MM.1S (cell line): ENCODE measurements around the gene CENPT.

Source experiments
- DNase-seq: peaks from one replicate; pipeline ENCODE4 v3.0.0-alpha.2; 2015
- H2AFZ ChIP-seq: fragments of 300-600 bp; sonication (generic); 2 replicates; pipeline ENCODE4 v1.6.0; 2016; ENCODE audit warnings: antibody characterized with exemption, low read length
- H3F3A ChIP-seq: fragments of 300-600 bp; sonication (generic); 2 replicates; pipeline ENCODE4 v1.6.1; 2016; ENCODE audit warnings: mild to moderate bottlenecking, antibody characterized with exemption, low read length, moderate library complexity, mixed read lengths; ENCODE audit not compliant: insufficient read depth
- H3K27ac ChIP-seq: fragments of 300-600 bp; sonication (generic); 2 replicates; pipeline ENCODE4 v1.5.1; 2016; ENCODE audit warnings: mild to moderate bottlenecking, low read length
- H3K27me3 ChIP-seq: fragments of 300-600 bp; sonication (generic); replicated peaks from 2 replicates; pipeline ENCODE4 v1.6.0; 2016; ENCODE audit warnings: low read length; ENCODE audit not compliant: insufficient read depth
- H3K36me3 ChIP-seq: fragments of 300-600 bp; sonication (generic); replicated peaks from 2 replicates; pipeline ENCODE4 v1.6.1; 2016; ENCODE audit warnings: mild to moderate bottlenecking, low read length, mixed read lengths; ENCODE audit not compliant: insufficient read depth
- H3K4me1 ChIP-seq: fragments of 300-600 bp; sonication (generic); 2 replicates; pipeline ENCODE4 v1.6.1; 2016; ENCODE audit warnings: low read length, mixed read lengths
- H3K4me2 ChIP-seq: fragments of 300-600 bp; sonication (generic); 2 replicates; pipeline ENCODE4 v1.6.0; 2016; ENCODE audit warnings: low read depth, low read length
- H3K4me3 ChIP-seq: fragments of 300-600 bp; sonication (generic); 2 replicates; pipeline ENCODE4 v1.5.1; 2016; ENCODE audit warnings: low read length, mixed read lengths
- H3K79me2 ChIP-seq: fragments of 300-600 bp; sonication (generic); 2 replicates; pipeline ENCODE4 v1.6.1; 2016; ENCODE audit warnings: mixed run types, low read length, mixed read lengths
- H3K9ac ChIP-seq: fragments of 300-600 bp; sonication (generic); 2 replicates; pipeline ENCODE4 v1.6.1; 2016; ENCODE audit warnings: low read length, mixed read lengths
- H3K9me2 ChIP-seq: fragments of 300-600 bp; sonication (generic); replicated peaks from 2 replicates; pipeline ENCODE4 v1.6.1; 2016; ENCODE audit warnings: mild to moderate bottlenecking, low read length, mixed read lengths; ENCODE audit not compliant: insufficient read depth
- H3K9me3 ChIP-seq: fragments of 300-600 bp; sonication (generic); replicated peaks from 2 replicates; pipeline ENCODE4 v1.6.1; 2016; ENCODE audit warnings: mild to moderate bottlenecking, low read length, mixed read lengths; ENCODE audit not compliant: insufficient read depth
- H4K20me1 ChIP-seq: fragments of 300-600 bp; sonication (generic); 2 replicates; pipeline ENCODE4 v1.6.1; 2016; ENCODE audit warnings: mild to moderate bottlenecking, low read length, moderate library complexity, mixed read lengths; ENCODE audit not compliant: insufficient read depth
- CTCF ChIP-seq: fragments of 300-600 bp; sonication (generic); IDR thresholded peaks from 2 replicates; pipeline ENCODE4 v1.5.1; 2016; ENCODE audit warnings: antibody characterized with exemption, low read length, mixed read lengths
- EZH2 ChIP-seq: fragments of 300-600 bp; sonication (generic); optimal IDR thresholded peaks from 2 replicates; pipeline ENCODE3; 2017; ENCODE audit warnings: low read depth, mild to moderate bottlenecking, antibody characterized with exemption, low read length, mixed read lengths
- EZH2phosphoT487 ChIP-seq: fragments of 300-600 bp; sonication (generic); IDR thresholded peaks from 2 replicates; pipeline ENCODE4 v1.6.1; 2018; ENCODE audit warnings: antibody characterized with exemption, low read length

The CENPT gene

GRCh38 chr16:67820608-67821259, 26.8 kb downstream of the CENPT start:
- no peak for DNase-seq
- no peak overlapping the region for H3K27ac ChIP-seq
- TF ChIP-seq CTCF (no peak), EZH2phosphoT487 (no peak), EZH2 (no peak)

GRCh38 chr16:67814567-67814966, 32.9 kb downstream of the CENPT start:
- no peaks in the 10 kb centered on the region for H3K9me3 ChIP-seq
- no peaks in the 10 kb centered on the region for H3K79me2 ChIP-seq
- no peak overlapping the region for H3K4me3 ChIP-seq
- TF ChIP-seq CTCF = no peak
- TF ChIP-seq EZH2 = no peak
- no peak for TF ChIP-seq EZH2phosphoT487
- no peaks in the 10 kb centered on the region for H3K4me1 ChIP-seq
- no peak overlapping the region for H3K27ac ChIP-seq
- H3K27me3 ChIP-seq = no peaks in the 10 kb centered on the region
- no peaks in the 10 kb centered on the region for H4K20me1 ChIP-seq
- no peak overlapping the region for H3K4me2 ChIP-seq
- no peak for DNase-seq
- no peak overlapping the region for H2AFZ ChIP-seq
- H3K36me3 ChIP-seq = no peaks in the 10 kb centered on the region
- H3F3A ChIP-seq = no peaks in the 10 kb centered on the region
- no peaks in the 10 kb centered on the region for H3K9me2 ChIP-seq
- H3K9ac ChIP-seq = no peak overlapping the region

More at GRCh38 chr16:67820608-67821259, 26.8 kb downstream of the CENPT start:
- Histone ChIP-seq H3K79me2 (no peaks in the 10 kb centered on the region), H3K36me3 (no peaks in the 10 kb centered on the region), H3K9me3 (no peaks in the 10 kb centered on the region), H3F3A (no peaks in the 10 kb centered on the region), H3K4me1 (no peaks in the 10 kb centered on the region), H3K4me2 (no peak overlapping the region), H3K27me3 (no peaks in the 10 kb centered on the region), H4K20me1 (no peaks in the 10 kb centered on the region), H3K9me2 (no peaks in the 10 kb centered on the region), H3K9ac (no peak overlapping the region), H2AFZ (no peak overlapping the region), H3K4me3 (no peak overlapping the region)

- Histone ChIP-seq H3K27ac (no peak overlapping the region), H3F3A (no peaks in the 10 kb centered on the region), H3K36me3 (no peaks in the 10 kb centered on the region), H3K9me3 (no peaks in the 10 kb centered on the region), H3K79me2 (no peaks in the 10 kb centered on the region), H3K9me2 (no peaks in the 10 kb centered on the region), H3K9ac (no peak overlapping the region), H3K4me2 (no peak overlapping the region), H3K4me1 (no peaks in the 10 kb centered on the region), H2AFZ (no peak overlapping the region), H4K20me1 (no peaks in the 10 kb centered on the region), H3K4me3 (no peak overlapping the region), H3K27me3 (no peaks in the 10 kb centered on the region)
- no peak for TF ChIP-seq CTCF
- no peak for TF ChIP-seq EZH2phosphoT487
- TF ChIP-seq EZH2 = no peak
- DNase-seq = no peak
Observed at GRCh38 chr16:67811899-67812298, 35.6 kb downstream of the CENPT start.
